ENCODE measurements around the gene LAMA2. TPM values are rescaled to one million over a fixed set of nuclear protein-coding genes. Genes with fewer than 3 reads are reported as not detected.

LAMA2 gene
- polyA plus RNA-seq, 12 donors: 96.1 to 182 (median 156) TPM

DNA sequence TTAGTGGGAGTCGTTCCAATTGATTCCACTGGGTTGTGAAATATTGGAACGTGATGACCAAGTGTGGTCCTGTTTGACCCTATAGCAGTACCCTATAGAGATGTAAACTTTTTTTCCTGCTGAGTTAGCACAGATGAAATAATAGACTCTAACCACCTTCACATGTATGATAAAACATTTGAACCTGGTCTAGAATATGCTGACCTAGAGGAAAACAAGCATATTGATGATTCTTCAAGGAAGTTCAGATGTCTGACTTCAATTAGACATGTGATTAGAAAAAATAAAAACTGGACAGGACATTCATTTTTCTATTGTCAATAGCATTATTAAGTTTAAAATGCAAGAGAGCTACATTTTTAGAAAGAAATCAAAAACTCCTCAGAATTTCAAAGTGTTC lies 424.9 kb downstream of the LAMA2 start:
- DNase-seq: no peak

DNA sequence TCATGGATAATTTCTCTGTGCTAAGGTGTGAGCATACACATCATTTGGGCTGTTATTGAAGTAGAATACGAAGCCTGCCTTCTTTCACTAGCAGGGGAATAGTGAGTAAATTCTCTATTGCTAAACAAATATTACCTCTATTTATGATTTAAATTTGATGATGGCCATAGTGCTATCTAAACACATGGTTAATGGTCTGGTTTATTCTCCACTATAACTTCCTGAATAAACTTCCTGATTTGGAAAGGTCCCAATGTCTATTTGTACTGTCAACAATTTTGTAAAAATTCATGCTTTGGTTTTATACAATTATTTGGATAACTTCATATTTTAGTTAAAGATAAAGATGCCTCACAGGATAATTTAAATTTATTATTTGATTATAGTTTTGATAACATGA lies 426.2 kb downstream of the LAMA2 start:
- no peak for DNase-seq

DNA sequence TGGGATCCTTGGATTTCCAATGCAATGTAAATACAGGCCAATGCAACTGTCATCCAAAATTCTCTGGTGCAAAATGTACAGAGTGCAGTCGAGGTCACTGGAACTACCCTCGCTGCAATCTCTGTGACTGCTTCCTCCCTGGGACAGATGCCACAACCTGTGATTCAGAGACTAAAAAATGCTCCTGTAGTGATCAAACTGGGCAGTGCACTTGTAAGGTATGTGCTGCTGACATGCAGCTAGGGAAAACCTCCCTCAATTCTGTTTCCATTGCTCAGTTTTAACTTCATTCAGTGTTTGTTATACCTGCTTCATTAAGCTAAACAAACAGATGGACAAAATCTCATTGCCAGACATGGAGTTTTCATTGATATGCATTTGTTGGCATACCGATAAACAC lies 429.9 kb downstream of the LAMA2 start:
- no peak for DNase-seq

DNA sequence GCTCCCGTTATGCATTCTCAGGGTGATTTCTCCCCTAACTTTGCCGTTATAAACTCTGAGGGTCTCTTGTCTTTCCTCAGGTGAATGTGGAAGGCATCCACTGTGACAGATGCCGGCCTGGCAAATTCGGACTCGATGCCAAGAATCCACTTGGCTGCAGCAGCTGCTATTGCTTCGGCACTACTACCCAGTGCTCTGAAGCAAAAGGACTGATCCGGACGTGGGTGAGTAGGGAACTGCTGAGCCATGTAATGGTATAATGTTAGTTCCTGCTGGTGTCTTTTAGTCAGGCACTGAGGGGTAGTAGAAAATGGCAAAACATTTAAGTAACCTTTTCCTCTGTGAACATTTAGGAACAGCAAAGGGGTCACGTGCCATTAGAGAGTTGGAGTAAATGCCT lies 431.6 kb downstream of the LAMA2 start:
- DNase-seq: no peak

DNA sequence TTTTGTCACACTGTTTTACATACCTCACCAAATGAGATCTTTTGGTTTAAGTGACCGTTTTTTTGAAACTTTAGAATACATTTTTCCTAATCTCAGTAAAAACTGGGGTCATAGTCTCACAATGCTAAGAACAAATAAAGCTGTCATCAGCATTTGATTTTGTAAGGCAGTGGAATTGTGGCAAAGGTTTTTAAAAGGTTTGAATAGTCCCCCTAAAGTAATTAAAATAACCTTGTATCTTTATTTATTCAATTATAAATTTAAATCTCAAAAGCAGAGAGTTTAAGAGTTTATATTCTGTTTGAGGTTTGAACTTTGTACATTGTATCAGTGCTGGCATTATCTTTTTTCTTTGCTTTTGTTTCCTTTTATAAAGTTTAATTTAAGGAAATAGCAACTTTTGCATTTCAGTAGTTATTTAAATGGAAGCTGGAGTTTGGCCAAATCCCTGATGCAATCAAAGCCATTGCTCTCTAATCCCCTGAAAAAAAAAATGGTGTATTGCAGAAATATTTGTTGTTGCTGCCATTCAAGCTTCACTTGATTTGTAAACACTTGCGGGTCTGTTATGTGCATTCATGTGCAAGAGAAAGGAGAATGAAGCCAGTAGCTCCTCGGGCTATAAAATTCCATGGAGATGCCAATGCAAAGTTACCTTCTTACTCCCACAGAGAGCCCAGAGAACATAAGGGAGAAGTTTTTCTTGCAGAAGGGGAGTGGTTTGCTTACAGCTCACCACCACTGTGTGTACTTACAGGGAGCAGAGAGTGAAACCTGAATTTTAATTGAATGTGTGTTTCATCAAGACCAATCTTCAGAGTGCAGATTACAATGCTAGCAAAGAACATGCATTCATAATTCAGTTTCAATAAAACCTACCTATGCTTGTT lies 435.2 kb downstream of the LAMA2 start:
- DNase-seq: no peak

DNA sequence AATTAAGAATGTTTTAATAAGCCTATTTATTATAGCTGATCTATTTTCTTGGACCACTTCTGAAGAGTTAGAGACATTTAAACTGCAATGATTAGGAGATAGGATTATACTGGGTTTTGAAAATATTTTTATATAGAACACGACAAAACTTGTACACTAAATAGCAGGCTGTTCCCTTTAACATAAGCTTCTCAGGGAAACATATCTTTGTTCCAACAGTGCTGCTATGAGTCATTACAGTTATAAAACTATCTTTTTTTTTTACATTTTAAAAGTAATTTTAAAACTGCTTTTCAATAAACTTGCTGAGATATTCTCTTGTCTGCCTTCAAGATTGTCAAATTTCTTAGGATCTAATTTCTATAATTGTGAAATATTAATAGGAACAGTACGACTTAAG lies 438.0 kb downstream of the LAMA2 start:
- DNase-seq: no peak

DNA sequence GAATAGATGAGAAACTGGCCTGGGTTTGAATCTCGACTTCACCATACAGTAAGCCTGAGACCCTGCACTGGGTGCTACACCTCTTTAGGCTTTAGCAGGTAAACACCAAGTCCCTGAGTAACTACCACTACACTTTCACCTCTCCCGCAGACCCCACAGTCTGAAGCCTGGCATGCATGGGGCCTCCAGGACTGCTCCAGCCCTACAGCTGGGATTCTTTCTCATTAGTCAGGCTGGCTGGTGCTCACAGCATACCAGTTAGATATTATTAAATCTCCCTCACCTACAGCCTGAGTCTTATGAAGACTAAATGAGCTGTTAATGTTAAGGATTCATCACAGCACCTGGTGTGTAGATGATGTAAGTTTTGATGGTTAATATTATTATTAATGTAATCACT lies 438.4 kb downstream of the LAMA2 start:
- no peak for DNase-seq

DNA sequence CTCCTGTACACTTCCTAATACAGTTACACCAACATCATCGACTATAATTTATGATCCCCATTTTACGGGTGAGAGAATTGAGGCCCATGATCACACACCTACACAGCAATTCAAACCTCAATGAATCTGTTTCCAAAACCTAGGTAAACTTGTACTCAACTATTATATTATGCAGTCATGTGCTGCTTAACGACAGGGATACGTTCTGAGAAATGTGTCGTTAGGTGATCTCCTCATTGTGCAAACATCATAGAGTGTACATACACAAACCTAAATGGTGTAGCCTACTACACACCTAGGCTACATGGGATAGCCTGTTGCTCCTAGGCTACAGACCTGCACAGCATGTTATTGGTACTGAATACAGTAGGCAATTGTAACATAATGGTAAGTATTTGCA lies 441.4 kb downstream of the LAMA2 start:
- DNase-seq: no peak

DNA sequence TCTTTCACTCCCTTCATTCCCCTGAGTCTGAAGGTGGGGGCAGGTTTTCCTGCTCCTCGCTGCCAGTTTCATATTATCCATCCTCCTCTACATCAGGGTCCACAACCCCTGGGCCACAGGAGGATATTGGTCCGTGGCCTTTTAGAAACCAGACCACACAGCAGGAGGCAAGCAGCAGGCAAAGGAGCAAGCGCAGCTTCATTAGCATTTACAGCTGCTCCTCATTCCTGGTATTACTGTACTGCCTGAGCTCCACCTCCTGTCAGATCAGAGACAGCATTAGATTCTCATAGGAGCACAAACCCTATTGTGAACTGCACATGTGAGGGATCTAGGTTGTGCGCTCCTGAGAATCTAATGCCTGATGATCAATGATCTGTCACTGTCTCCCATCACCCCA lies 446.7 kb downstream of the LAMA2 start:
- no peak for DNase-seq

DNA sequence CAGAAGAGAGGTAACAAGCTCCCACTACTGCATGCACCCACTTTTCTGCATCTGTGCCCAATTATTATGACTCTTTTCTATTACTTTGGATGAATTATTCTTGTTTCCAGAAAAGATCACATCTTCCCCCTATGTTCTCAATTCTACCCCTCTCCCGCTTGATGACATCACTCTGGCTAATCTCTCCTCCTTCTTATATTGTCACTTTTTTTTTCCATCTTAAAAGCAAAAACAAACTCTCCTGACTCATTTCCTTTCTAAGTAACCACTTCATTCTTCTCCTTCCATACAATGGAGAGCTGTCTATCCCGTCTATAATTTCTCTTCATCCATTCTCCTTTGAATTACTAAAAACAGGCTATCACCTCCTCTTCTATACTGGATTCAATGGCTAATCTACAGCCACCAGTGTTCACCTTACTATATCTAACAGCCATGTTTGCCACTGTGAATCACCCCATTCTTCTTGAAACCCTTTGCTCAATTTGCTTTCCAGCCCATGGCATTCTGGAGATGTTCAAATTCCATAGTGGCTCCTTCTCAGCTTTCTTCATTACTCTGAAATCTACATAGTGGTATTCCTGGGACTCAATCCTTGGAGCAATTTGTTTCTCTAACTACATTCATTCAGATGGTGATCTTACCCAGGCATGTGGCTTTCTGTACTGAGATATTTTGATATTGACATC lies 448.7 kb downstream of the LAMA2 start:
- DNase-seq: no peak

DNA sequence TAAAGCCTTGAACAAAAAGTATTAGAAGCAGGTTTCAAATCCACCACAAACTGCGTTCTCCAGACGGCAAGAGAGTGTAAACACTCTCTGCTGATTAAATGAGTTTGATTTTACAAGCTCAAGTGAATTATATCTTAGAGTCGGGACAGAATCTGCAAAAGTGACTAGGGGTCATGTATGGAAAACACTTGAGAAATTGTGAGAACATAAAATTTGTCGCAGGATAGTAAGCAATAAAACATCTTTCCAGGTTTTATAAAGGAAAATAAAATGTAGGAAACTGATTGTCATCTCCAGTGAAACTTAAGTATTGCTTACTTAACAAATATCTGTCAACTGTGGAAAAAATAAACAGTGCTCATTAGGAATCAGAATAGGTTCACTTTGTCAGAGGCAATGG lies 452.9 kb downstream of the LAMA2 start:
- no peak for DNase-seq

DNA sequence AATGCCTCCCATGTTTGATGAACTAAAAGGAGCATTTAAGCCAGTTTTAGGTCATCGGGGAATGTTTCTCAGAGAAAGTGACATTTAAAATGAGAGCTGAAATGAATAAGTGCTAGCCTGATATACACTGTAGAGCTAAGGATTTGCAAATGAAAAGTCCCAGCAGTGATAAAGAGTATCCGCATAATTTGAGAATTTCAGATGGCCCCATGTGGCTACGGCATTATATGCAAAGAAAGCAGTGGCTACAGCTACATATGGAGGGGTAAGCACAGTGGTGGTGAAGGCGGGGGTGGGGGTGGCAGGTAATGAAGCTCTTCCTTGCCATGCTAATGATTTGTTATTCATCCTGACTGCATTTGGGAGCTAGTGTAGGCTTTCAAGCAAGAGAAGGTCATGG lies 455.7 kb downstream of the LAMA2 start:
- no peak for DNase-seq

DNA sequence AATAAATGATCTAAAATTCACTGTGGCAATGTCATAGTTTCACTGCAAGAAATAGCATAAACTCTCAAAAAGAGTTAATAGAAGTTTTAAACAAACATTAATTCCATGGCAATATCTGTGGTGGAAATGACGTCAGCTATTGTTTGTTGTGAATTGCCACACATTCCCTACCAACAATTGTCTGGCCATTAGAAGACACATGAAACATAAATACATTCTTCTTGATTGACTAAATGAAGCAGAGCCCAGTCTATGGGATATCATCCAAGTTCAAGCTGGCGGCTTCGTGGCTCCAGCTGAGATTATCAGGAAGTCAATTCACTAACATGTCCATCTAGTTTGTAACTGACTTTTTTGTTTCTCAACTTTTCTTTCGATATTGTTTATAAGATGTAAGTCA lies 458.0 kb downstream of the LAMA2 start:
- DNase-seq: no peak

DNA sequence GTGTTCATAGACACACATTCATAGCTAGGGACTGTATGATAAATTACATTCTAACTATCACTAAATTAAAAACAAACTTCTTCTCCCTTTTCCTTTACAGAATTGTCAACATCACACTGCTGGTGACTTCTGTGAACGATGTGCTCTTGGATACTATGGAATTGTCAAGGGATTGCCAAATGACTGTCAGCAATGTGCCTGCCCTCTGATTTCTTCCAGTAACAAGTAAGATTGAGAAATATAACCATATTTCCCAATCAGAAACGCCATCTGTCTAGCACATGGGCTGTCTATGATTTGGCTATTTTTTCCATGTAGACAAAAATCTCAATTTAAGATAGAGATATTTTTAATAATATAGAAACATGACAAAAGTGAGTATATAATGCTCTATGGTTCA lies 459.3 kb downstream of the LAMA2 start:
- DNase-seq: no peak

DNA sequence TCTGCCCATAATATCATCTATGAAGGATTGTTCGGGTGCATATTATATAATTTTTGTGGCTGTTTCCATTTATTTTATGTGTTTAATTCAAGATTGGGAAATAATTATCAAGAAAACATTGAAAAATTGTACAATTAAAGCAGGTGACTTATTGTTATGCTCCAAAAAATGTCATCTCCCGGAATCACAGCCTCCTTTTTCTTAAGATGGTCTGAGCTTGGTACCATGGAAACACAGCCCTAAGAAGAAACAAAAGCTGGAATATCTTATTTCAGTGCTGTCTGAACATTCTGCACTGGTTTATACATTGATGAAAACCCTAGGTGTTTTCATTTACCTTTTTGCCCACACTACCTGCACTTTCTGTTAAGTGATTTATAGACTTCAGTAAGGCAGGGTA lies 459.9 kb downstream of the LAMA2 start:
- DNase-seq: no peak

DNA sequence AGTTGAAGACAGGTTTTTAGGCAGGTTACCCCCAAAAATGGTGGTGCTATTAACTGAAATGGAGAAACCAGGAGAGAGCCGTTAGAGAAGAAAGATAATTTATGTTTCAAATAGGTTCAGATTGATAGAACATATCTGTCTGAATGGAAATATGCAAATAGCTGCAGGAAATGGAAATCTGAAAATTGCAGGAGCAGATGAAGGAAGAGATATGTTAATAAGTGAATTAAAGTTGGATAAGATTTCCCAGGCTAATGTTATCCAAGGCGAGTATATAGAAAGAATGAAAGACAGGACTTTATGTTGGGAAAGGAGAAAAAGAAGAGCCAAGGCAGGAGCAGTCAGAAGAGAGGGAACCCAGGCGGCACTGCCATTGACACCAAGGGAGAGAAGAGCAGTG lies 461.4 kb downstream of the LAMA2 start:
- DNase-seq: no peak

DNA sequence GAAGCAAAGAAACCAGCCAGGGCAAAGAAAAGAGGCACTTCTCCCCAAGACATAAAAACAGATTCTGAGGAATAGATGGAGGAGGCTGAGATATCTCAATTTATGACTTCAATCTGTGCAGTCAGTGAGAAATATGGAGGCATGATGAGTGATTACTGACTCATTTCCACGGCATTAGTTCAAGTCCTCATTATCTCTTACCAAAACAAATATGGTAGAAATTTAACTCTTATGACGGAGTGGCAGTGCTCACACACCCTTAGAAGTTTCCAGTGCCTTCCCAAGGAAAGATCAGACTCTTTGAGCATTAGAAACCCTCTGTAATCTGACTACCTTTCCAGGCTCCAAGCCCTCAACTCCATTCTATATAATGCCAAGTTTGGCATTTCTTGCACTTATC lies 463.0 kb downstream of the LAMA2 start:
- no peak for DNase-seq

DNA sequence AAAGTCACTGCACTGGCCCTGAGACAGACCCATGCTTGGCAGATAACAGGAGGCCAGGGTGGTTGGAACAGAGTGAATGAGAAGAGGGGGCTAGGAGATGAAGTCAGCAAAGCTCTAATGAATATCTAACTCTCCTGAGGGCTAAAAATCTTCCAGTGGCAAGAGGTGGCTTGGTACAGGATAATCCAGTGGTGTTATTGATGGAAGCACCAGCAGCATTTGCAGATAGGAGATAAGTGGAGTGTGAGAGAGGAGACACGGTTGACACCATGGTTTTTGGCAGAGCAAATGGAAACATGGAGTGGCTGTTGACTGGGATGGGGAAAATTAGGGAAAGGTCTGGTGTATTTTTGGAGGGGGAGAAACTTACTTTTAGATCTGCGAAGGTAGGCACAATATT lies 464.0 kb downstream of the LAMA2 start:
- DNase-seq: no peak

DNA sequence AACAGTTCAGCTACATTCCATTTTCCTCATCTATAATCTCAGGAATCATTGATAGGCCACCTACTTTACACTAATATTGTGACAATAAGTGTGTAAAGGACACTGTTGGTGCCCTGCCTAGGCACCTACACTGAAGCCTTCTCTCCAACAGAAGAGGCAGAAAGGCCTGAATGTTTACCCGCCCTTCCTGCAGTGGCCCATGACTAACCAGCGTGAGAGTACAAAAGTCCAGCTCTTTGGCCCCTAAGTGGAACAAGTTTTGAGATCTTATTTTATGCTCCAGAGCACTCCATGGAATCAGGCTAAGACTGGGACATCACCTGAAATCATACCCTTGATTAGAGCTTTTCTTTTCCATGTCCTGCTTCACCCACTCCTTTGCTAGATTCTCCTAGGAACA lies 467.3 kb downstream of the LAMA2 start:
- DNase-seq: no peak

DNA sequence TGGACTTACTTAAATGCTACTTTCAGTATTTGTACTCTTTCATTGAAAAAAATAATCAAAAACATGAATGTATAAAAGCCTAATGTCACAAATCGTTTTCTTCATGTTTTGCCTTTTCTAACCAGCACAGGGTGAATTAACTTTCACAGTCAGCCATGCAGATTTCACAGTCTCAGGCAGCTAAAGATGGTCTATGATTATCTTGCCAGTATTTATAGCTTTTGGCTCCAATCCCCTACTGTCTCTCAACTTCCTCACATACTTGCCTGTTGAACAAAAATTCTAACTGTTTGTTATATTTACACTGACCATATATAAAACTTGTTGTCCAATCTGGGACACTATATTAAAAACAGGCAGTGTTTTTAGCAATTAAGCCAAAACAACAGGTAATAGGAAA lies 468.9 kb downstream of the LAMA2 start:
- peak; percentile 7 for DNase-seq

DNA sequence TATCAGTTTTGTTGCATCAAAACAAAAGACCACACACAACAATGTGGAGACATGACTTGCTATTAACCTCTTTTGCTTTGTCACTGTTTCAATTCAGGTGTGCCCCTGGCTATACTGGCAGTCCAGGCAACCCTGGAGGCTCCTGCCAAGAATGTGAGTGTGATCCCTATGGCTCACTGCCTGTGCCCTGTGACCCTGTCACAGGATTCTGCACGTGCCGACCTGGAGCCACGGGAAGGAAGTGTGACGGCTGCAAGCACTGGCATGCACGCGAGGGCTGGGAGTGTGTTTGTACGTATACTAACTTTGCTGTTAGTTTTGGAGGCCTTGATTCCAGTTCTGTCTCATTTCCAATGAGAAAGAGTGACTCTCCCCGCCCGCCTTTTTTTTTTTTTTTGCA lies 470.1 kb downstream of the LAMA2 start:
- DNase-seq: no peak

DNA sequence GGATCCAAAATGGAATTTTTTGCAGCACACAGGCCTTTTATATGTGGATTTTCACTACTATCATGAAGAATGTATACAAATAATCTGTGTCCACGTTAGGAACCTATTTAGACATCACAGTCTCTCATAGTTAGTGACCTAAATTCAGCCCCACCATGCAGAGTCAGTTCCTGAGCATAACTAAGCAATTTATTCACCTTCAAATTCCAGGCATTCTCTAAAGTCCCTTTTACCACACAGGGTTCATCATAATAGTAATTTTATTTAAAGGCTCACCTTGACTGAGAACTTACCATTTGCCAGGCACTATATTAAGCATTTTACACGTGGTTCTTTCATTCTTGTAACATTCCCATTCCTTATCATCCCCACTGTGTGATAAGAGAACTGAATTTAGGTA lies 473.2 kb downstream of the LAMA2 start:
- DNase-seq: no peak

DNA sequence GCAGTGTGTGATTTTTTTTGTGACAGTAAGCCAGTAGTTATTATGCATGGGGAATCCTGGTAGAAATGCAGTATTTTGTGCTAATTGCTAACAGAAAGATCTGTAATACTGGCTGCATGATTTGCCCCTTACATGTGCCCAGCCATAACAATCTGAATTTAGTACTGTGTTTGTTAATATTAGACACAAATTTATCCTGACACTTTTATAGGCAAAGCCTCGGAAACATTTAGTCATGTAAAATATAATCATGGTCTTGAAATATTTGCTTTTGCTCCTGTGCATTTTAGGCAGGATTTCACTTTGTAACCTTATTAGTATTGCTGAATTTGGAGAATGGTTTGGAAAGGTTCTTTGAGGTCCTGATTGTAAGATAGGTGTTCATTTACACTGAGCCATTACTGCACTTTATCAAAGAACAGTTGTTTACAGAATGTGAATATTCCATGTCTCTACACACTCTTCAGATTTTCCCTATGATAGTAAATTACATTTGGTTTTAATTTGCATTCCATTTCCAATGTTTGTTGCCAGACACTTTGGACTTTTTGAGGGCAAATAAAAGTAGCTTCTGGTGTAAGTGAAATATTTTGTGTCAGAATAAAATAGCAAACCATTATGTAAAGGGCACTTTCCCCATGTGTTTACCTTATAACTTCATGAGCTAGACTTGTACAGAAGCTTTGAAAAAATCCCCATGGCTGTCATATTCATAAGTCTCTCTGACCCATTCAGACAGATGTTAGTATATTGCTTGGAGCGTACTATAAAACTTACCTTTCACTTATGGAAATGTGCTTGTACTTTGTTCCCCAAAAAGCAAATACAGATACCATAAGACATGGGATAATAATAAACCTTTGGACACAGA lies 477.1 kb downstream of the LAMA2 start:
- DNase-seq: no peak

Measured in muscle of arm (tissue), 12 donors.